GM18870 (cell line): Measurements from ENCODE around the gene USP54.
"Not testable (repeated sequence)": the region's sequence is repeated elsewhere in the genome, so short reads cannot be mapped to it uniquely, and the experiment has no call there.

Source experiments
- ATAC-seq: cut with Tn5 transposase; IDR thresholded peaks from one replicate; pipeline ENCODE4 v1.9.1; 2021; ENCODE audit warnings: moderate library complexity; ENCODE audit not compliant: unreplicated experiment

Gene USP54

DNA sequence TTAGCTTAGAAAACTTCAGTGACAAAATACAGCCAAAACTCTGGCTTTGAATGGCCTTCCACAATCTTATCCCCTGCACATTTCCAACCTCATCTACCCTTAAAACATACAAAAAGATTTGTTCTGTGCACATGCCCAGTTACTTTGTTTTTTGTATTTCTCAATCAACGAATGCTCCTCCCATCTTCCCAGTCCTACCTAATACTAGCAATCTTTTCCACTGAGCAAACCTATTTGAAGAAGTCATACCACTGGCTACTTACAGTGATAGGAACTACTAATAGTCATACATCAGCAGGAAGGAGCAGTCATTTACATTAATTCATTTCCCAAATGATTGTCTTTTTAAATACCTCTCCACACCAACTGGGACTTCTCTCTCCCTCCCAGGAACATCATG lies 2.5 kb downstream of the USP54 start:
- no peak for ATAC-seq

DNA sequence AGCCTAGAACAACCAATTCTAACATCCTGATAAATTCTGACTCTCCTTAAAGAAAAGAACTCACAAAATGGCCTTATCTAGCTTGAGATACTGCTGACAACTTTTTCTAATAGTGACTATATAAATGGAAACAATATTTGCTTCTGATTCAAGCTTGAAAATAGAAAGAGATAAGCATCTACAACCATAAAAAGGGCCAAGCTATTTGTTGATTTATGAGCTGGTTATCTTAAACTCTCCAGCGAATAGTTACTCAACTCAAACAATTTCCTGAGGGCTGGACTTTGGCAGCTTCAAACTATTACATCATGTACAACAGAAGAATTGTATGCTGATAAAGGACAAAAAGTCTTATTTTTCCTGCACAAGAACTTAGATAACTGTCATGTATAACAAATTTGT lies 4.6 kb downstream of the USP54 start:
- no peak for ATAC-seq

DNA sequence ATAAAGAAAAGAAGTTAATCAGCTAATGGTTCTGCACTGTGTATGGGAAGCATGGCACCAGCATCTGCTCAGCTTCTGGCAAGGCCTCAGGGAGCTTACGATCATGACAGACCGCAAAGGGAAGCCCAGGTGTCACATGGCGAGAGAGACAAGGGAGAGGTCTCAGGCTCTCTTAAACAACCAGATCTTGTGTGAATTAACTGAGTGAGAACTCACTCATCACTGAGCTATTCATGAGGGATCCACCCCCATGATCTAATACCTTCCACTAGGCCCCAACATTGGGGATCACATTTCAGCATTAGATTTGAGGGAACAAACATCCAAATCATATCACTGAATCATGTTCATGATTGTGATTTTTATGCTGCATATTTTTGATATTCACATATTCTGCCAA lies 5.8 kb downstream of the USP54 start:
- no peak for ATAC-seq

DNA sequence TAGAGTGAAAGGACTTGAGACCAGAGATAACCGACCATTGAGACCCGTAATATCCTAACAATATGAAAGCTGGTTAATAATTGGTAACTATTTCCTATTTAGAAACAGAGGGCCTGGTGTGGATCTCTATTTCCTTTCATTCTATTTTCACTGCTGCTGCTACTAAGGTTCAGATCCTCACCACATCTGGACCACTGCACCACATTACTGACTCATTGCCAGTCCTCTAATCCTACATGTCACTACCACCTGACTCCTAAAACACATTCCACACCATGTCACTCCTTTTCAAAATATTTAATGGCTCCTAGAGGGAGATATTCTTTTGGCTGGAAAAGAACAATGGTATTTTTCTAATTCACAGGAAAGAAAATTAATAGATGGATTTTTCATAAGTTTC lies 6.4 kb downstream of the USP54 start:
- no peak for ATAC-seq

DNA sequence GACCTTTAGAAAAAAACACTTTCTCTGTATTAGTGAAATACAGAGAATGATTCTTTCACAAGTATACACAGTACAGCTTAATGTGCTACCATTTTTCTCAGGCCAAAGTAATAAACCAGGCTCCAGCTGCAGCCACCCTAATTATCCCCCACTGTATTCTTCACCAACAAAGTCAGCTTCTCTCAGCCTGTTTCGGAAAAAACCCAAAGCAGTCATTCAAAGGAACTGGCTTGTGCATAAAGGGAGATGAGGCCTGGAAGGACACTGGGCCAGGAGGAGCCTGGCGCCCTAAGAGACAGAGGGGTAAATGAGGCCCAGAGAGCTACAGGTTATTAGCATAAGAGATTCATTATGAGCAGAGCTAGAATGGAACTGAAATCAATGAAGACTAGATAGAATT lies 9.2 kb downstream of the USP54 start:
- no peak for ATAC-seq

DNA sequence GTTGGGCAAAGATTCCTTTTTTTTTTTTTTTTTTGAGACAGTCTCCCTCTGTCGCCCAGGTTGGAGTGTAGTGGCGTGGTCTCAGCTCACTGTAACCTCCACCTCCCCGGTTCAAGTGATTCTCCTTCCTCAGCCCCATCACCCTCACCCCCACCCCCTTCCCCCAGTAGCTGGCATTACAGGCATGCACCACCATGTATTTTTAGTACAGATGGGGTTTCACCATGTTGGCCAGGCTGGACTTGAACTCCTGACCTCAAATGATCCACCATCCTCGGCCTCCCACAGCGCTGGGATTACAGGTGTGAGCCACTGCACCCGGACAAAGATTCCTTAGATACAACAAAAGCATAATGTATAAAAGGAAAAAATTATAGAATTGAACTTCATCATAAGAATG lies 12.2 kb downstream of the USP54 start:
- not testable (repeated sequence) for ATAC-seq

DNA sequence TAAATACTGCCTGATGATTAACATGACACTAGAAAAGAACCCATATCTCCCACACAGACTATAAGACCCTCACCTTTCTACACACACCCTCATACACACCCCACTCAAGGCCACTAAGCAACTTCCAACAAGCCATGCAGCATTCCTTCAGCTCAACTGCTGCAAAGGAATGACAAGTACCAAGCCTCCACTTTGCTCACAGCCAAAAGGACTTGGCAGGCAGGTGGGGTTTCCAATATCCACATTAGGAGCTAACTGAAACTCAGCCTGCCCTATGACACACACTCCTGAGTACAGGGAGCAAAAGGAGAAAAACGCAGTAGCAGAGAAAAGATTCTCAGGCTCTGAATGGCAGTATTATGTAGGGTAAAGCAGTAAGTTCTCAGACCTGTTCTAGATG lies 13.4 kb downstream of the USP54 start:
- no peak for ATAC-seq

DNA sequence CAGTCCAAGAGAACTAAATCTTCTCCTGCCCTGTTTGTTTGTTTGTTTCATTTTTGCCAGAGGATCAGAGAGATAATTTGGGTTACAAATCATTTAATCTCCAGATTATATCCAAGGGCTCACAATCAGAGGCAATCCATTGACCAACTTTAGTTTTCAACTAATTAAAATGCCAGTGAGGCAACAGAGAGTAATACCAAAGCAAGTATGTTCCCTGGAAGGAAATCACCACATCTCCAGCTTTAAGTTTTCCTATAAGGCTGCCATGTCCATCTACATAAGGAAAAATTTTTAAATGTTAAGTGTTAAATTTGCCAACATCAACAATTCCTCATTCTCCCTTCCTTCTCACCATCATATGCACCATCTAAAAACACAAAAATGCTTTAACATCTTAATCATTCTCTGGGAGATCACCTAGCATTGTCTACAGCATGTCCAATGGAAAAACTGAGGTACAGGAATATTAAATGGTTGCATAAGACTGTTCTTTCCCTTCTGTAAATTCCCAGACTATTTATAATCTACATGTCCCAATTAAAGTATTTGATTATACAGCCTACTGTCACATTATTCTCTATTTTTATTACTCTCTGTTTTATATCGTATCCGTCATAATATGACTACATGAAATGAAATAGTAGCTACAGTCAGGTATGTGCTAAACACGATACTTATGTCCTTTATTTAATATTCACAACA lies 14.1 kb downstream of the USP54 start:
- no peak for ATAC-seq

DNA sequence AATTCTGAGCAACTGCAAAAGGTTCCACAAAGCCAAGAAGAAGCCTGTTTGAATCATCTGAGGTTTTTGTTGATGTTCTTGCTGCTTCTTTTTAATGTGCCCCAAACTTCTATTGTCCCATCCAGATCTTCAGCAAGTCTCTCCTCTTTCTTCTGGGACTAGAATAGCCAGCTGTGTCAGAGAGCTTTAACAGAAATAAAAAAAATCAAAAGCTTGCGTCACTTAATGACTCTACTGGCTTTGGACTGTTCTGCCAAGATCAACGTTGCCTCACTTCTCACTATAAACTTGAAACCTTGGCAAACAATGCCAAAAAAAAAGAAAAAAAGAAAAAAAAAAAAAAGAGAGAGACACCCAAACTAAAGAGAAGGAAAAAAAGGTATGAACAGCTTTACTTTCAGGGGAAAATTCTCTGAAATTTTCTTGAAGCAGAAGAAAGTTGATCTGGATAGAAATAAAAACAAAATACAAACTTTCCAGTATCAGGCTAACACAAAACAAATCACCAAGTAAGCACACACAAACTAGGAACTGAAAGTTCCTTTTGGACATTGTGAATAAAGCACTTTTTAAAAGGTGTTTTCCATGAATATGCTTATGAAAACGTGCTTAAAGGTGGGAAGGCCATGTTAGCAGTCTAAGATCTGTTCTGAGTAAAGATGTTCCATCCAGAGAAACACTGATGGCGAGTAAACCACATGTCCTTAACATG lies 14.8 kb downstream of the USP54 start:
- no peak for ATAC-seq

DNA sequence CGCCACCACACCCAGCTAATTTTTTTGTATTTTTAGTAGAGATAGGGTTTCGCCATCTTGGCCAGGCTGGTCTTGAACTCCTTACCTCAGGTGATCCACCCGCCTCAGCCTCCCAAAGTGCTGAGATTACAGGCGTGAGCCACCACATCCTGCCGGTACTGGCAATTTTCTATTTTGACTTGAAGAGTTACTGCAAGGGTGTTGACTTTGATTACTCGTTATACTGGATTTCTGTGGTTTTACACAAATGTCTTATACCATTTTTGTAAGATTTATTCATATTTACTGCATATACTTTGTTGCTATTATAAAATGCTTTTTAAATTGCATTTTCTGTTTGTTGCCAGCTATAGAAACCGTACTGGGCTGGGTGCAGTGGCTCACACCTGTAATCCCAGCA lies 24.1 kb downstream of the USP54 start:
- not testable (repeated sequence) for ATAC-seq

DNA sequence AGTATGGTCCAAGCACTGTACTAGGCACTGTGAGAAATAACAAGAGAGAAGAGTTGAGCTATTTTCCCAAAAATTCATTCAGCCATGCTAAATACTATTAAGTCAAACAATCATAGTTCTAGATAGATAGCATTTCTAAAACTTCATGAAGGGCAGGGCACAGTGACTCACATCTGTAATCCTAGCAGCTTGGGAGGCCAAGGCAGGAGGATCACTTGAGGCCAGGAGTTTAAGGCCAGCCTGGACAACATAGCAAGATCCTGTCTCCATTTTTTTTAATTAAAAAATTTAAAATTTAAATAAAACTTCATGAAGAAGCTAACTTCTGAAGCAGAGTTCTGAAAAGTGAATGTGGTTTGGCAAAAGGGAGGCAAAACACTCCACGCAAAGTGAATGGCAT lies 29.9 kb downstream of the USP54 start:
- ATAC-seq = no peak

DNA sequence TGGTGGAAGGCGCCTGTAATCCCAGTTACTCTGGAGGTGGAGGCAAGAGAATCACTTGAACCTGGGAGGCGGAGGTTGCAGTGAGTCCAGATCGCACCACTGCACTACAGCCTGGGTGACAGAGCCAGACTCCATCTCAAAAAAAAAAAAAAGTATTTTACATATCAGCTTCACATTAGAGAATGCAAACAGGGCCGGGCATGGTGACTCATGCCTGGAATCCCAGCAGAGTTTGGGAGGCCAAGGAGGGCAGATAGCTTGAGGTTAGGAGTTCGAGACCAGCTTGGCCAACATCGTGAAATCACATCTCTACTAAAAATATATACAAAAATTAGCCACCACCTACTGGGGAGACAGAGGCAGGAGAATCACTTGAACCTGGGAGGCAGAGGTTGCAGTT lies 31.6 kb downstream of the USP54 start:
- no peak for ATAC-seq

DNA sequence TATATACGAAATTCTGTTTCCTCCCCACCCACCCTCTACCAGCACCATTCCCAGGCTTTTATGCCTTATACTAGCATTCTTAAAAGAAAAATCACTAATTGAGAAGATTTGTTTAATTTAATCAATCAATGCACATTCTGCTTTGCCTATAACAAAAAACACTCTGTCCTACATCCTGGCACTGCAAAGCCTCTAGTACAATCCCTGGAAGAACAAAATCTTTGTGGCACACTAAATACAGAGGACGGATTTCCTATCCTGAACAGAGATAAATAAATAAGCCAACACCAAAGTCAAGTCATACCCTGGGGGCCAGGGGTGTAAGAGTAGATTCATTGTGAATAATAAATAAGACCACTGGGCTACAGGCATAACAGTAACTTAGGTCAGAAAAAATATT lies 34.3 kb downstream of the USP54 start:
- ATAC-seq = no peak

DNA sequence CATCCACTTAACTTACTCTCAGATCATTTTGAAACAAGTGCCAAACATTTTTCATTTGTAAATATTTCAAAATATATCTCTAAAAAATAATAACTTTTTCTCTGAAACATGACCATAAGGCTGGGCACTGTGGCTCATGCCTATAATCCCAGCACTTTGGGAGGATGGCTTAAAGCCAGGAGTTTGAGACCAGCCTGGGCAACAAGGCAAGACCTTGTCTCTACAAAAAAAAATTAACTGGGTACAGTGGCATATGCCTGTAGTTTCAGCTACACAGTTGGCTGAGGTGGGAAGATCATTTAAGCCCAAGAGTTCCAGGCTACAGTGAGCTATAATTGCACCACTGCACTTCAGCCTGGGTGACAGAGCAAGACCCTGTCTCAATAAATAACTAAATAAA lies 36.4 kb downstream of the USP54 start:
- no peak for ATAC-seq

DNA sequence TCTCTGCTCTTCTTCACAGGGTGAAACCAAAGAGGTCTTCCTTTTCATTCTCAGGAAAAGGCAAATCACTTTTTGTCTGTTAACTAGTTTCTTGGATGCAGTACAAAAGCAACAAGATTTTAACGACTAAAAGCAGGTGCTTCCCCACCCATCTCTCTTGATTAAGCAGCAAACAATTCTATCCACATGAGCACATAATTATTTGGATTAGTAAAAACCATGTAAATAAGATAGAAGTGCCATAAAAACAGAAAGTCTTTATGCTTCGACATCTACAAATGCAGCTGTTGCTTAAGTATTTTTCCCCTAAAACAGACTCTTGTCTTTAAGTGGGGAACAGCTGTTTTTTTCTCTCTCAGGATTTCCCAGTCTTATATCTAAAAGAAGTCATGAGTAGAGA lies 37.4 kb downstream of the USP54 start:
- ATAC-seq = no peak

DNA sequence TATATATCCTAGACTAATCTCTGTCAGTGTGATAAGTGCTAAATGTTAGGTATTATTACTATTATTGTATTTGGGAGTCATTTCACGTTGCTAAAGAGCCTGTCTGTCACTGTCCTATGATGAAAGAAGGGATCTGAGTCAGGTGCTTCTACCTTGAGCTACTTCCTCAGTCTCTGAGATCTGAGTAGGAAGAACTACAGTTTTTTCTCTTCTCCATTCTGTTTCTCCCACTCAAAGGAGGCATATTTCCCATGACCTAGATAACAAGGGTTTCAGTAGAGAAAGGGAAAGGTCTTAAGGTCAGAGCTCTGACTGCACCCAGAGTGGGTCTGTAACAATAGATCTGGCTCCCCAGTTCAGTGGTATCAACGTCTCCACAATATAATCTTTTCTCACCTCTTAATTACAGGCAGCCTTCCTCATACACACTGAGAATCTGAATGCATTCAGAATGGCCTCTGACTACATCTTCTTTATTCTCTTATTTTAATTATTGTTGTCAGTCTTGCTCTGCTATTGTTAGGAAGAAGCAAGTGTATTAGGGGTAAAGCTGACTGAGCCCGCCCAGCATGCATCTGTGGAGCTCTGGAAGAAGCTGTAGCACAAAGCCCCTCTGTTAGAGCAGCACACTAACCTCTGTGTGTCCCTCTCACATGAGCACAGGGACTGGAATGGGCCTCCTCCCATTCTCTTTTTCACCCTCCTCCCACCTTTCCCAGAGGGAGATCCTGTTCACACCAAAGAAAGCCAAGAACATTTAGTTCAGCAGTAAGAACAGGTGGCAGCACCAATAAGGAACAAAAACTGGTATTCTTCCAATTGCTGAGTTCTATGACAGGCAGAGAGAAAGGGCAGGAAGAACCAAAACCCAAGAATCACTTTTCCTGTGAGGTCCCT lies 38.1 kb downstream of the USP54 start:
- ATAC-seq = no peak

DNA sequence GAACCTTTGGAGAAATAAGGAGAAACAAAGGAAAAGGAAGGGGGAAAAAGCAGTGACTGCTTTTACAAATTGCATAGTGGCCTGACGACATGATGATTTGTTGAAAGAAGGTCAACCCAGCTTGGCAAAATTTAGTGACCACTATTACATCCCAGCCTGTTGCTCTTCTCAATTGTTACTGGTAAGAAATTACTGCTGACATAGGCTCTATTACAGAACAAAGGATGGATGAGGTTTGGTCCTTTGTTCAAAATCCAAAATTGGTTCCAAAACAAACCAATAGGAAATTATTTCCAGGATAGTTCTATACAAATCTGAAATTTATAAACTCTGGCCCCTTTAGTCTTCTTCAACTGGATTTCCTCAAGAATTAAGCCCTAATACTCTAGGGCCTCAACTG lies 39.6 kb downstream of the USP54 start:
- ATAC-seq = no peak

DNA sequence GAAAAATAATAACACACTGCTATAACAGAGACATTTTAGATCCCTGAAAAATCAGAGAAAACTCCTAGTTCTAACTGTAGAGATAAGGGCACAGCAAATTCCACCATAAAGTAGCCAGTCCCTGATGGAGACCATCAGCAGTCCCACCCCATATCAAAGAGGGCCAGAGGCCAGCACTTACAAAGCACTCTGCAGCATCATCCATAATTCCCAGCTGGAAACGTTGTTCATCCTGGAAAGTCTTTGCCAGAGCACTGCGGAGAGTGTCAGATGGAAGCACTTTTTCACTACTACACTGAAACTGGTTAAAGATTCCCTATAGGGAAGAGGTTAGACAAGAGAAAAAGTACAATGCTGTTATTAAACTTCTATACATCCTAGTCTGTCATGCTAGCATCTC lies 45.8 kb downstream of the USP54 start:
- ATAC-seq = no peak

DNA sequence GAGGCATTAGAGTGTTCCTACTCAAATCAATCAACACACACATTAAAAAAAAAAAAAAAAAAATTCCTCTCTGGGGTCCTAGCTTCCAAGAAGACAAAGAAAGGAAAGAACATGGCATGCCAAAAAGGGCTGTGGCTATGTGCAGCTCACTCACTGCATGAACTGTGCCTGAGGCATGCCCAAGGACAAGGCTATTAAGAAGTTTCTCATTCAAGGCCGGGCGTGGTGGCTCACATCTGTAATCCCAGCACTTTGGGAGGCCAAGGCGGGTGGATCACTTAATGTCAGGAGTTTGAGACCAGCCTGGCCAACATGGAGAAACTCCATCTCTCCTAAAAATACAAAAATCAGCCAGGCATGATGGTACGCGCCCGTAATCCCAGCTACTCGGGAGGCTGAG lies 53.4 kb downstream of the USP54 start:
- no peak for ATAC-seq

DNA sequence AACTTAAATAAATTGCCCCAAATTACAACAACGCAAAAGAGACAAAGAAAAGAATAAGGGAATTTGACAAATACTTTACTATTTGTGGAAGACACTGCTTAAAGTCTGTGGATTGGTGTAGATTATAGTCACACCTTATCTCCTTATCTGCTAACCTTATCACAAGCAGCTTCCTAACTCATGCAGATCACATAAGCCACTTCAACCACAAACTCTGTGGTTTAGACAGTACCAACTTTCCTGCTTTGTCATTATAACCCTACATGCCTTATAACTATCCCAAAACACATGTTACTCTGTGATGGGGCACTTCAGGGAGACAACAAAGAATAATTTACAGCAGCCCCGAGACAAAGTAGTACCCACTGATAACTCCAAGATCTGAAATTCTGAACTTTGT lies 53.9 kb downstream of the USP54 start:
- no peak for ATAC-seq

DNA sequence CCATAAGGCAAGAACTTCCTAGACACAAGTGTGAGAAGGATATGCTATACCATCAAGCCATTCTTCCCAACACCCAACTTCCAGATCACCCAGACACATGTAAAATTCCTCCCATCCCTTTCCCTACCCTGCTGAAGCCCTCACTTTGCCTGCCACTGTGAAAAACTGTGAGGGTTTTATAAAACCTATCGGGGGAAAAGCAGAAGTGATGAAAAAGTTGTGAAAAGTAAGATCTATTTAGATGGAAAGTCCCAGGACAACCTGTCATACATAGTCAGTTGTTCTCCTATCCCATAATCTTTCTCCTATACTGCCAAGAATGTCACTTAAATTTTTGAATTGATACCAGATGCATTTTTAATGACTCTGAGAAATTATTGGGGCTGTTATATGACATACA lies 56.3 kb downstream of the USP54 start:
- ATAC-seq = no peak
